LNCaP clone FGC (cell line): Measurements from ENCODE around the gene SESN1.

ENCODE experiments used
- DNase-seq: peaks from one replicate; pipeline ENCODE4 v3.0.0-alpha.2; 2011; ENCODE audit warnings: low read depth
- H3K4me3 ChIP-seq: 2 replicates; pipeline ENCODE4 v1.5.1; 2011; ENCODE audit warnings: mild to moderate bottlenecking, low read depth, low read length, control low read depth
- TF ChIP-seq, protein P1 (sequence below): IDR thresholded peaks from 2 replicates; pipeline ENCODE4 v1.5.1; 2012; ENCODE audit warnings: mild to moderate bottlenecking; ENCODE audit not compliant: control insufficient read depth, insufficient read depth; ENCODE audit errors: extremely low read depth

The SESN1 gene

DNA sequence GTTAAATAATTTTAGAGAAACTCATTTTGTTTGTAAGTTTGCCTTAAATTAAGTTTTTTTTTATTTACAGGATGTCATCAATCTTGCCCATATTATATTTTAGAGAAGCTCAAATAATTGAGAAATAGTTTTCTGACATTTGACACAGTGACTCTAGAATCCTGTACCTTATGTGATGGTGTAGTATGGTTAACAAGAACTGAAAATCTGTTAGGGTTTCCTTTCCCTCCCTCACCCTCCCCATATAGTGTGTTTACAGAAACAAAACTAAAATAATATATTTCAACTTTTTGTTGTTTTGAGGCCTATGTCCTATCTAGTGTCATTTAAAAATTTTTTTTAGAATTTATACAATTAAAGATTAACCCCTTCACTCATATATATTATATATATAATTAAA is 91.8 kb downstream of the SESN1 start:
- TF ChIP-seq, protein P1, sequence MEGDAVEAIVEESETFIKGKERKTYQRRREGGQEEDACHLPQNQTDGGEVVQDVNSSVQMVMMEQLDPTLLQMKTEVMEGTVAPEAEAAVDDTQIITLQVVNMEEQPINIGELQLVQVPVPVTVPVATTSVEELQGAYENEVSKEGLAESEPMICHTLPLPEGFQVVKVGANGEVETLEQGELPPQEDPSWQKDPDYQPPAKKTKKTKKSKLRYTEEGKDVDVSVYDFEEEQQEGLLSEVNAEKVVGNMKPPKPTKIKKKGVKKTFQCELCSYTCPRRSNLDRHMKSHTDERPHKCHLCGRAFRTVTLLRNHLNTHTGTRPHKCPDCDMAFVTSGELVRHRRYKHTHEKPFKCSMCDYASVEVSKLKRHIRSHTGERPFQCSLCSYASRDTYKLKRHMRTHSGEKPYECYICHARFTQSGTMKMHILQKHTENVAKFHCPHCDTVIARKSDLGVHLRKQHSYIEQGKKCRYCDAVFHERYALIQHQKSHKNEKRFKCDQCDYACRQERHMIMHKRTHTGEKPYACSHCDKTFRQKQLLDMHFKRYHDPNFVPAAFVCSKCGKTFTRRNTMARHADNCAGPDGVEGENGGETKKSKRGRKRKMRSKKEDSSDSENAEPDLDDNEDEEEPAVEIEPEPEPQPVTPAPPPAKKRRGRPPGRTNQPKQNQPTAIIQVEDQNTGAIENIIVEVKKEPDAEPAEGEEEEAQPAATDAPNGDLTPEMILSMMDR = no peak
- no peak for DNase-seq
- H3K4me3 ChIP-seq = 0 out of 2 replicates have a peak overlapping the region, but pooled peaks have one; percentile 0

DNA sequence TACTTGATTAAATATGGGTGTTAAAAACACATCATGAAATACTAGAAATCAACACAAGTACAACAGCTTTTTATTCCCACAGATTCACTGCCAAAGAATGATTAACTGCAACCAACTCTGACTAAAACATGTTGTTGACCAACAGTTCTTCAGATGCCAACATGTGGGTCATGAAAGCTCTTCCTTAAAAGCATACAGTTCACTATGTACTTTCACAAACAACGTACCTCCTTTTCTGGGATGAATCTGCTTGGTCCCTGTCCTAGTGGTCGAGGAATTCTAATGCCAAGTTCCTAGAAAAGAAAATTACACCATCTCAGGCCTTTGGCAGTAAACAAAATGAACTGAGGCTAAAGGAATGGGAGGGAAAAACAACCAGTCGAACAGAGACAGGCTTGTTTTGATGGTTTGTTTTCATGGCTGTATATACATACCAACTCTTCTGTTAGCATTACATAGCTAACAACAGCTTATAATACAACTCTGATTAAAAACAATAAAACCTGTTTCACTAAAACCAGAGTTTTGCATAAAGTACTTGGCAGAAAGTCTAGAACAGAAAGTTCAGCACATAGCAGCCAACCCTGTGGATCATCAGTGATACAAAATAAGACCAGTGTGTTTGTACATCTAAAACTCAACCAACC is 92.5 kb downstream of the SESN1 start:
- 0 out of 2 replicates have a peak overlapping the region, but pooled peaks have one; percentile 0 for H3K4me3 ChIP-seq
- TF ChIP-seq, protein P1 = no peak
- DNase-seq = peak; percentile 80

- DNase-seq = no peak
- H3K4me3 ChIP-seq = no peak overlapping the region
- TF ChIP-seq, protein P1 = no peak
Measured at GRCh38 chr6:109001291-109001894, 93.3 kb downstream of the SESN1 start.

- TF ChIP-seq, protein P1 = no peak
- no peak for DNase-seq
- H3K4me3 ChIP-seq = no peak overlapping the region
Measured at GRCh38 chr6:109000289-109000688, 94.4 kb downstream of the SESN1 start.

GRCh38 chr6:108999428-108999827 is 95.2 kb downstream of the SESN1 start:
- no peak for DNase-seq
- TF ChIP-seq, protein P1 = no peak
- no peak overlapping the region for H3K4me3 ChIP-seq

DNA sequence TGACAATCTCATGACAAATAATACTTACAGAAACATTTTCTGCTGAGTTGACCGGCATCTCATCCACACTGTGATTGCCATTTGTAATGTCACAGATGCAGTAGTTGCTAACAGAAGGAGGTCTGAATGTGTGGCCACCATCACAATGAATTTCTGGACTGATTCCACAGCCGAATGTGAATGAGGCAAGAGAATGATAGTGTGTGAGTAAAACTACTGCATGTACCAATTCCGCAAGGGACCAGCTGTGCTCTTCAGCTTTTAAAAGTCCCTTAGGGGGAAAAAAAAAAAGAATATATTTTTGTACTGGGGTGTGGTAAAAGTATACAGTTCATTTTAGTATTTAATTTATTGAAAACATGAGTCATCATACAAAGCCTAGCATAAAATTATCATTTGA is 96.2 kb downstream of the SESN1 start:
- no peak for DNase-seq
- H3K4me3 ChIP-seq = no peak overlapping the region
- TF ChIP-seq, protein P1 = no peak
